Fibroblast of lung (primary cell): ENCODE data around the gene AKAP13. TPM values are rescaled to one million over a fixed set of nuclear protein-coding genes. Genes with fewer than 3 reads are reported as not detected.

Experiments
- DNase-seq, 2 donors: peaks; one replicate each; pipeline versions ENCODE4 v3.0.0 to v3.0.0-alpha.2; 2010; ENCODE audit warnings: low read depth in 2 of 2
- H2AFZ ChIP-seq: 2 replicates; pipeline ENCODE4 v1.5.1; 2012; ENCODE audit warnings: low read length, control low read depth, inconsistent platforms
- H3K27ac ChIP-seq: 2 replicates; pipeline ENCODE4 v1.5.1; 2011; ENCODE audit warnings: low read length, control low read depth; ENCODE audit not compliant: insufficient read depth
- H3K27me3 ChIP-seq: 2 replicates; pipeline ENCODE4 v1.5.1; 2011; ENCODE audit warnings: mild to moderate bottlenecking, low read length; ENCODE audit not compliant: control insufficient read depth, insufficient read depth
- H3K36me3 ChIP-seq: 2 replicates; pipeline ENCODE4 v1.5.1; 2011; ENCODE audit warnings: low read length; ENCODE audit not compliant: control insufficient read depth, insufficient read depth
- H3K4me1 ChIP-seq: 2 replicates; pipeline ENCODE4 v1.5.1; 2011; ENCODE audit warnings: low read length; ENCODE audit not compliant: control insufficient read depth, insufficient read depth; ENCODE audit errors: extremely low read depth
- H3K4me2 ChIP-seq: 2 replicates; pipeline ENCODE4 v1.5.1; 2011; ENCODE audit warnings: low read length, control low read depth; ENCODE audit not compliant: insufficient read depth; ENCODE audit errors: extremely low read depth
- H3K4me3 ChIP-seq, 4 experiments: fragments of 200-600 bp in 1 of 4; sonication (generic) in 1 of 4; replicated peaks in 1 of 4; 2 replicates each; pipeline ENCODE4 v1.5.1; 2011 to 2016; ENCODE audit warnings: low read length in 4 of 4, low read depth in 3 of 4, mild to moderate bottlenecking in 3 of 4, control low read depth in 2 of 4, inconsistent platforms in 1 of 4, mixed read lengths in 1 of 4; ENCODE audit not compliant: insufficient read depth in 1 of 4; ENCODE audit errors: control extremely low read depth in 1 of 4
- H3K79me2 ChIP-seq: 2 replicates; pipeline ENCODE4 v1.5.1; 2012; ENCODE audit warnings: mild to moderate bottlenecking, low read length, inconsistent platforms; ENCODE audit not compliant: control insufficient read depth, insufficient read depth
- H3K9ac ChIP-seq: 2 replicates; pipeline ENCODE4 v1.5.1; 2011; ENCODE audit warnings: mild to moderate bottlenecking, low read length, control low read depth; ENCODE audit not compliant: insufficient read depth
- H3K9me3 ChIP-seq: 2 replicates; pipeline ENCODE4 v1.5.1; 2012; ENCODE audit warnings: low read depth, low read length; ENCODE audit not compliant: control insufficient read depth, insufficient read depth
- H4K20me1 ChIP-seq: 2 replicates; pipeline ENCODE4 v1.5.1; 2011; ENCODE audit warnings: low read length; ENCODE audit not compliant: control insufficient read depth, insufficient read depth; ENCODE audit errors: extremely low read depth
- EZH2 ChIP-seq: IDR thresholded peaks from 2 replicates; pipeline ENCODE4 v1.5.1; 2012; ENCODE audit warnings: low read length, control low read depth, mild to moderate bottlenecking; ENCODE audit errors: missing control alignments
- polyA plus RNA-seq, 2 donors: library from polyadenylated mRNA; depleted of rRNA in 1 of 2; stranded (reverse) in 1 of 2; unstranded in 1 of 2; fragments of >200 nt; gene quantifications; 2 replicates each; pipeline ENCODE4 v1.2.1, GENCODE V29; 2011 to 2012; ENCODE audit warnings: missing spikeins in 1 of 2
- total RNA-seq: library from RNA; depleted of rRNA; stranded (reverse); fragments of >200 nt; gene quantifications from 2 replicates; pipeline ENCODE4 v1.2.1, GENCODE V29; 2014
- TF ChIP-seq, protein P1 (sequence below), 2 donors: IDR thresholded peaks in 1 of 2; conservative IDR thresholded peaks in 1 of 2; 1 replicate in 1 of 2; 2 replicates in 1 of 2; pipeline ENCODE4 v1.5.1; 2011 to 2012; ENCODE audit warnings: low read length in 2 of 2, control low read depth in 1 of 2, inconsistent platforms in 1 of 2, low read depth in 1 of 2, mild to moderate bottlenecking in 1 of 2

Gene AKAP13
- total and polyA plus RNA-seq, 2 donors (not counting 1 experiment from before 2014, with no cell fraction given) = 8.3 to 68.4 TPM

GRCh38 chr15:85498471-85498870, 118.1 kb downstream of the AKAP13 start:
- no peak overlapping the region for H3K27ac ChIP-seq

DNA sequence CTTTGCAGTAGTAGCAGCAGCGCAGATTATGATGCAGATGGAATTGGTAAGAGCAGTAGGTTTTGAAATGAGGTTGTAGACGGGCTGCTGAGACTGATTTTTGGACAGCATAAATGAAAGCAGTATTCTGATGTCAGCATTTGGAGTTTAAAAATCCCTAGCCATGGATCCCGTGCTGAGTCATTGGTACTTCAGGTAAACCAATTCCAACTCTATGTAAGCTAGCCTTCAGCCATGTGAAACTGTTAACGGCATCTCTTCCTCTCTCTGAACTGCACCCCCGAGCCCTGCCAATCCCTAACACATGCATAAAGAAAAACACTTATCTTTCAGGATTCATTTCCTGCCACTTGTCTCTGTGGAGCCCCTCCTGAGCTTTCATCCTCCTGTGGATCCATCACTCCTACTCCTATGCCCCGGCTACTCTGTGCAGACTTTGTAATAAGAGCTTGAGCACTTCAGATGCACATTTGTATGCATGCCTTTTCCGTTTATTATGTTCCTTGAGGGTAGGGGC, 119.0 kb downstream of the AKAP13 start:
- peak in 1 of 2 donors; percentile 44 for DNase-seq
- Histone ChIP-seq H3K4me1 (no peaks in the 10 kb centered on the region), H3K9ac (no peak overlapping the region), H4K20me1 (no peaks in the 10 kb centered on the region), H3K79me2 (peaks cover 16% of the 10 kb centered on the region), H3K27me3 (no peaks in the 10 kb centered on the region), H3K4me3 (no peak overlapping the region), H3K36me3 (no peaks in the 10 kb centered on the region), H3K9me3 (no peaks in the 10 kb centered on the region), H3K4me2 (no peak overlapping the region), H2AFZ (no peak overlapping the region), H3K27ac (no peak overlapping the region)
- TF ChIP-seq, protein P1, sequence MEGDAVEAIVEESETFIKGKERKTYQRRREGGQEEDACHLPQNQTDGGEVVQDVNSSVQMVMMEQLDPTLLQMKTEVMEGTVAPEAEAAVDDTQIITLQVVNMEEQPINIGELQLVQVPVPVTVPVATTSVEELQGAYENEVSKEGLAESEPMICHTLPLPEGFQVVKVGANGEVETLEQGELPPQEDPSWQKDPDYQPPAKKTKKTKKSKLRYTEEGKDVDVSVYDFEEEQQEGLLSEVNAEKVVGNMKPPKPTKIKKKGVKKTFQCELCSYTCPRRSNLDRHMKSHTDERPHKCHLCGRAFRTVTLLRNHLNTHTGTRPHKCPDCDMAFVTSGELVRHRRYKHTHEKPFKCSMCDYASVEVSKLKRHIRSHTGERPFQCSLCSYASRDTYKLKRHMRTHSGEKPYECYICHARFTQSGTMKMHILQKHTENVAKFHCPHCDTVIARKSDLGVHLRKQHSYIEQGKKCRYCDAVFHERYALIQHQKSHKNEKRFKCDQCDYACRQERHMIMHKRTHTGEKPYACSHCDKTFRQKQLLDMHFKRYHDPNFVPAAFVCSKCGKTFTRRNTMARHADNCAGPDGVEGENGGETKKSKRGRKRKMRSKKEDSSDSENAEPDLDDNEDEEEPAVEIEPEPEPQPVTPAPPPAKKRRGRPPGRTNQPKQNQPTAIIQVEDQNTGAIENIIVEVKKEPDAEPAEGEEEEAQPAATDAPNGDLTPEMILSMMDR (conservative IDR thresholded peaks at IDR 0.05 in 1 of 2, IDR thresholded peaks at IDR 0.05 in 1 of 2; ENCODE audit: low read depth in 1 of 2, low read length in 2 of 2) = no peak
- no peak for TF ChIP-seq EZH2

More at GRCh38 chr15:85498471-85498870, 118.1 kb downstream of the AKAP13 start:
- H2AFZ ChIP-seq = no peak overlapping the region
- H3K4me2 ChIP-seq = no peak overlapping the region
- peaks cover 17% of the 10 kb centered on the region for H3K79me2 ChIP-seq
- H3K27me3 ChIP-seq = no peaks in the 10 kb centered on the region
- no peaks in the 10 kb centered on the region for H3K9me3 ChIP-seq
- no peaks in the 10 kb centered on the region for H4K20me1 ChIP-seq
- H3K36me3 ChIP-seq = no peaks in the 10 kb centered on the region
- no peak overlapping the region for H3K4me3 ChIP-seq
- DNase-seq = no peak
- H3K4me1 ChIP-seq = peaks cover 4% of the 10 kb centered on the region
- no peak for TF ChIP-seq EZH2
- TF ChIP-seq, protein P1 (conservative IDR thresholded peaks at IDR 0.05 in 1 of 2, IDR thresholded peaks at IDR 0.05 in 1 of 2; ENCODE audit: low read depth in 1 of 2, low read length in 2 of 2) = no peak
- no peak overlapping the region for H3K9ac ChIP-seq

GRCh38 chr15:85500060-85500708, 119.8 kb downstream of the AKAP13 start:
- TF ChIP-seq EZH2 = no peak
- TF ChIP-seq, protein P1 (conservative IDR thresholded peaks at IDR 0.05 in 1 of 2, IDR thresholded peaks at IDR 0.05 in 1 of 2; ENCODE audit: low read depth in 1 of 2, low read length in 2 of 2) = no peak
- Histone ChIP-seq H3K36me3 (no peaks in the 10 kb centered on the region), H3K9ac (no peak overlapping the region), H3K27me3 (no peaks in the 10 kb centered on the region), H3K27ac (no peak overlapping the region), H2AFZ (no peak overlapping the region), H3K79me2 (peaks cover 16% of the 10 kb centered on the region), H4K20me1 (no peaks in the 10 kb centered on the region), H3K4me3 (no peak overlapping the region), H3K4me1 (peaks cover 2% of the 10 kb centered on the region), H3K4me2 (no peak overlapping the region), H3K9me3 (no peaks in the 10 kb centered on the region)
- no peak for DNase-seq
